HG03060 (cell line): Measurements from ENCODE around the gene POLK.
"Not testable (repeated sequence)": the region's sequence is repeated elsewhere in the genome, so short reads cannot be mapped to it uniquely, and the experiment has no call there.

Source experiments
- ATAC-seq: cut with Tn5 transposase; IDR thresholded peaks from one replicate; pipeline ENCODE4 v1.9.1; 2021; ENCODE audit warnings: low read depth, moderate number of reproducible peaks; ENCODE audit not compliant: unreplicated experiment

Gene POLK

DNA sequence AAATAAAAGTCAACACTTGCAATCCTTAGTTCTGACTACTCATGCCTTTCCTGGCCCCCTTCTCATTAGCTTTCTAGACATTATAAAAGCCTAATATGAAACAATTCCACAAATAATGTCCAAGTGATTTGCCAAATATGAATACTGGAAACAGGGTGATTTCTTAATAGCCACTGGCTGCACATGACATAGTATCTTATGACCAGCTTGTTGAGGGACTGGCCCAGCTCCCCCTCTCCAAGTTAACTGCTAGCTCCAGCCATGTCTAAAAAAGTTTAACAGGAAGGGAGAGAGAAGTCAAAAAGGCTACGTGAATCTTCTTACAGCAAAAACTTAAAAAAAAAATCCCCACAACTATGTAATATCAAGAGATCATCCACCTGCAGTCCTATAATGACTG is 1.7 kb upstream of the POLK start:
- ATAC-seq, result no peak

DNA sequence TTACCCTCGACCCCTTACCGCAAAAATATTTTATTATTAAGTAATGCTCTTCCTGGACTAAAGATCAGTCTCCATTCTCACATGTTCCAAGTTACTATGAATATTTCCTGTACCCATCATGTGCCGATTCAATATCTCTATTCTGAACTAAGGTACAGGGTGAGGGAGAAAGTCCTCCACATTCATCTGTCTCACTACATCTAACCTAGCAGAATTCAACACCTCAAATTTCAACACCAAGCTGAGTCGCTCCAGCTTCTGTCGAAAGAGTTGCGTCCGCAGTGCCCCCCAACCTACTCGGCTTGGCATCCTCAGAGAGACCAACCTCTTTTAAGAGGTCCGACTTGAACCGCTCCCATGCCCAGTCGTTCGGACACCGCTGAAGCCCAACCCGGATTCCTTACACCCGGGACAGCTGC is 1.3 kb upstream of the POLK start:
- ATAC-seq, result no peak

DNA sequence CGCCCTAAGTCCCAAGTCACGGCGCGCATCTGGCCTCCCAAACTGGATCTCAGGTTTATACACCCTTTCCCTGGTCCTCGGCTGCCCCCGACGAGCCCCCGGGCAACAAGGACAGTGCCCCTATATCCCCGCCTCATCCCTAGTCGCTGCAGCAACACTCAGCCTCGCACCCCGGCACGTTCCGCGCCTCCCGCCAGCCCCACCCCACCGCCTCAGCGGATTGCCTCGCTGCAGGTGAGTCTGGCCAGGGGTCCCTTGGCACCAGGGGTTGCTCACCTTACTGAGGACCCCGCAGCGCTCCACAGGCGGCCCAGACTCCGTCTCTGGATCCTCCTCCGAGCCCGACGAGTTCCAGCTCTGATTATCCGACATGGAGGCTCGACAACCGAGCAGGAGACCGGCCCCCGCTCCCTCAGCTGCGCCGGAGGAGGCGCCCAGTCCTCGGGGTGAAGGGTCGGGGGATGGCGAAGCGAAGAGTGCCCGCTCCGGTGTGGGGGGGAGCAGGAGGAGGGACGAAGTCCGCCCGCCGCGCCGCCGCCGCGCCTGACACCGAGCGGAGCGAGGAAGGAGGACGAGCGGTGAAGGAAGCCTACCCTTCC is 756 bp upstream of the POLK start:
- peak; percentile 11 for ATAC-seq

DNA sequence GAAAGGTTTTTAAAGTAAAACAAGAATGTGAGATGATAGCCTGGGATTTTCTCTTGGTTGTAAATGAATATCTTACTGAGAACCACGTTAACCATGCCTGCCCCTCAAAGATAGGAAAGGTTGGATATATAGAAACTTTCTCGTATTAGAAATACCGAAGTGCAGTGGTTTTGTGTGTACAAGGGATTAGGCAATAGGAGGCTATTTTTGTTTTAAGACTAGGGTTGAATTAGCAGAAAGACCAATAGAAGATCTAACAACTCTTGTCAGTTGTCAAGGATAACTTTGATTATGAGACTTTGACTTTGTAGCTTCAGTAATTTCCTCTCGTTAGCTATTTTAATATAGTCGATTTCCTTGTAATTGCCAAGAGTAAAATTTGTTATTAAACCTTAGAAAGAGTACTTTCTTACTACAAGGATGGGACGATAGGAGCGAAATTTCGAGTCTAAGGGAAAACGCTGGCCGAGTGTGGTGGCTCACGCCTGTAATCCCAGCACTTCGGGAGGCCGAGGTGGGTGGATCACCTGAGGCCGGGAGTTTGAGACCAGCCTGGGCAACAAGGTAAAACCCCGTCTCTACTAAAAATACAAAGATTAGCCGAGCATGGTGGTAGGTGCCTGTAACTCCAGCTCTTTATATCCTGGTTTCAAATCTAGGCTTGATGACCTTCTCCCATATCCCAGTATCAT is 838 bp downstream of the POLK start:
- no peak for ATAC-seq

DNA sequence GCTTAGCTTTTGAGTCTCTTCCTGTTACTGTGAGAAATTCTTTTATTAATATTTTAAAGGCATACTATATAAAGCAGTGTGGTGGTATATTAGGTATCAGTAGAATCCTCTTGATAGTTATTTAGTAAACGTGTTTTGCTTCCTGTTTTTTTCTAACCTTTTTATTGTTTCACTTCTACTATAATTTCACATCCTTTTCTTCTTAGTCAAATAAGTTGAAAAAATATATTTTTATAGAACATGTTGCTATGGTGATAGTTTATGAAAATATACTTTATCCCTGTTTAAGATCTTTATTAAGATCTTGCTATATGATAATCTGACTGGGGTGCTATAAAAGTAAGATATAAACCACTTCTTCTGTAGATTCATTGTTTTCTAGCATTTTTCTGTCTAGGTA is 2.1 kb downstream of the POLK start:
- no peak for ATAC-seq

DNA sequence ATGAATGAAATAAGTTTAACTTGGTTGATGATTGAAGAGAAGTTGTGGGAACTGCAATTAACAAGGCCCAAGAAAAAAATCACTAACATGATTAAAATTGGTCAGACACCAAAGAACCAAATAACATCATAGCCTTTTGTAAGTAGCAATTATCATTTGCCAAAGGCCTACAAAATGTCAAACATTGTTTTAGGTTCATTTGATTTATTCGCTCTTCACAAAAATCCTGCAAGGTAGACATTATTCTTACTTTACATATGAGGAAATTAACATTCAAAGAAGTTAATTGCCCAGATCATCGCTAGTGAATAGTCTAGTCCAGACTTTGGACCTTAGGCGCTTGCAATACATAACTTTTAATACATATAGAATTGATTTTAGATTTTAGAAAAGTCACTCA is 2.6 kb downstream of the POLK start:
- ATAC-seq, result no peak

DNA sequence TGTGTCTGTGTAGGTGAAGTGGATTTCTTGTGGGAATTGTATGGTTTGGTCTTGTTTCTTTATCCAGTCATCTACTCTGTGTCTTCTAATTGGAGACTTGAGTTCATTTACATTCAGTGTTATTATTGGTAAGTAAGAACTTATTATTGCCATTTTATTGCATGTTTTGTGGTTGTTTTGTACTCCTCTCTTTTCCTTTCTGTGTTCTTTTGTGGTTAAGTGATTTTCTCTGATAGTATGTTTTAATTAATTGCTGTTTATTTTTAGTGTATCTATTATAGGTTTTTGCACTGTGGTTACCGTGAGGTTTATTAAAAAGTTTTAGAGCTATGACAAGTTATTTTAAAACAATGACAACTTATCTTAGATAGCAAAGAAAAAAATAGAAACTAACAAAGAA is 8.1 kb downstream of the POLK start:
- no peak for ATAC-seq

DNA sequence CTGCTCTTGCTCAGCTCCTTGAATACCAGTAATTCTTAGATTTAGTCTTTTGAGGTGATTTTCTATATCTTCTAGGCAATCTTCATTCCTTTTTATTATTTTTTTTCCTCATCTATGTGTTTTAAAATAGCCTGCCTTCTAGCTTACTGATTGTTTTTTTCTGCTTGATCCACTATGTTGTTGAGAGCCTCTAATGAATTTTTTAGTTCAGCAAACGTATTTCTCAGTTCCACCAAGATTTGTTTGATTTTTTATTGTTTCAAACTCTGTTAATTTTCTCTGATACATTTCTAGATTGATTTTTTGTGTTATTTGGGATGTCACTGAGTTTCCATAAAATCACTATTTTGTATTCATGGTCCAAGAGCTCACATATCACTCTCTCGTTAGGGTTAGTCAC is 9.5 kb downstream of the POLK start:
- no peak for ATAC-seq

DNA sequence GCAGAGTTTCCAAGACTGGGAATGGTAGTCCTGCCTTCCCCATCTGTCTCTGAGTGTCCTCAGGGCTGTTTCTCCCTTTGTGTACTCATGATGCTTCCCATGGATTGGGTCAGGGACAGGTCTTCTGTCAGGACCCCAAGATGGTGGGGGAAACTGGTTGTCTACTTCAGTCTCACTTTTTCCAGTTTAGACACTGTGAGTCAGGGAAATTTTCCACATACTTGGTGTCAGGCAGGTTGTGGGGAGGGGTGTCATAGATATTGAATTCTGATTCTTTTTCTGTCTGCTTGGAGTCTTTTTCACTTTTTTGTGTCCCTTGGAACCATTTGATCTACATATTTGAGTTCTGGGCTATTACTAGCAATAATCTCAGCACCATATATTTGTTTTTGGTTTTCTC is 10.3 kb downstream of the POLK start:
- no peak for ATAC-seq

DNA sequence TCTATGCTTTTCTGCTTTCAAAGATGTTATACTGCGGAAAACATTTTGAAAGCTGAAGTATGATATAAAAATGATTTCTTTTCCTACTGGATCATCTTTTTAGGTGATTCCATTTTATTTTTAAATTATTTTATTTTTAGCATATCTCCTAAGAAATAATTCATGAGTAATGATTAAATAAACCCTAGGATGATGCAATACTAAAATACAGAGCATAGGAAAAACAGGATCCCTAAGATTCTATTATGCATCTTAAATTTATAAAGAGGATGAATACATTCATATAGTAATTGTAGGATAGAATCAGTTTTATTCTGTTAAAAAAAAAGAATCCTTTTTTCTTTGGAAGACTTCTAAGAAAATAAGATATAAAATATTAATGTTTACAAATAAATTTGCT is 10.9 kb downstream of the POLK start:
- no peak for ATAC-seq

DNA sequence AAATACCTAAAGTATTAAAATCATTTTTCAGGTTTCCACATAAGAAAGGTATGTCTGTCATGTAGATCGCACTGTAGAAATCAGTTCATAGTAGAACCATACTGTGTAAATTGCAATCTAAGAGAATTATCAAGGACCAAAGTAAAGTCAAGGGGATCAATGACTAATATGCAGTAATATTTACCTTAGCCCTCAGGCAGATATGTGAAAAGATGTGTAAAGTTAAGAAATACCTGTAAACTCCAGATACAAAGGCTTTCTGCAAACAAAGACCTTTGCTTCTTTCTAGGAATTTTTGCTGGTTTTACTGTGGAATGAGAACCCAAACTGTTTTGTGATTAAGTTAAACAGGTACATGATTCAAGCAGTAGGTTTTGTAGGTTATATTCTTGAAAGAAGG is 11.6 kb downstream of the POLK start:
- no peak for ATAC-seq

DNA sequence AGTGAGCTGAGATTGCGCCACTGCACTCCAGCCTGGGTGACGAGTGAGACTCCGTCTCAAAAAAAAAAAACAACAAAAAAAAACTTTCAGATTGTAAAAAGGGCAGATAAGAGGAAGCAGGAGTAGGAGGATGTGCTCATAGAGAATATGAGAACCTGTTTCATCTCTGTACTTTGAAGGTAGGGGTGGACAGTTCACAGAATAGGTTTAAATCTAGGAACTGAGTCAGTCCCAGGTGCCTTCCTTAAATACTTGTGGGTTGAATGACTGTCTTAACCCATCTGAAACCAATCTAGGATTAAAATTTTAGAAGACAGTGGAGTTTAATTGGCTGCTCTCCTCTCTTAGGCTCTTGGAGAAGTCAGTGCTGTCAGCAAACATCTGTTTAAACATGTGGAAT is 12.4 kb downstream of the POLK start:
- peak; percentile 77 for ATAC-seq

DNA sequence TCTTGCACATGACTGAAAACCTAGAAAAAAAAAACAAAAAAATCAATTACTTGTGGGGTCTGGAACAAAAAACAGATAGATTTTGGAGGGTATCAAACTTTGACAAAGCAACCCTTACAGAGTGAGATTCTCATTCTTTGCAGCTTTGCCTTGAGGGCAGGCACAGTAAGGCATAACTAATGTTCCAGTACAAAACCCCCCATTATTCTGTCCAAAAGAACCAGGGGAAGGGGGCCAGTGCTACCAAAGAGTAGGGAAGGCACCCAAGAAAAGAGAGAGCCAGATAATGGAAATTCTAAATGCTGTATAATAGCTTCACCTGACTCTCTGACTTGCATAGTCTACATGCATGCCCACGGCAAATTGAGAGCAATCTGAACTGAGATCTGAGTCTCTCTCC is 12.9 kb downstream of the POLK start:
- ATAC-seq, result no peak

DNA sequence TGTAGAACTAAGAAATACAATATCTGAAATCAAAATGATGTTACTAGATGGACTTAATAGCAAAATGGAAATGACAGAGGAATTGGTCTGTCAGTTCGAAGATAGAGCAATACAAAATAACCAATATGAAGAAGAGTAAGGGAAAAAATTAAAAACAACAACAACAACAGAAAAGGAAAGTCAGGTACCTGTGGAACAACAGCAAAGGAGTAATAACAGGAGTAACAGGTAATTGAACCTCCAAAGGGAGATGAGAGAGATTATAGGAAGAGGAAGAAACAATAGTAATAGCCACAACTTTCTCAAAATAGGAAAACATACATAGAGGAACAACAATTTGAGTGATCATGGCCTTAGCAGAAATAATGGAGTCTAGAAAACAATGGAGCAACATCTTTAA is 13.7 kb downstream of the POLK start:
- ATAC-seq, result no peak

DNA sequence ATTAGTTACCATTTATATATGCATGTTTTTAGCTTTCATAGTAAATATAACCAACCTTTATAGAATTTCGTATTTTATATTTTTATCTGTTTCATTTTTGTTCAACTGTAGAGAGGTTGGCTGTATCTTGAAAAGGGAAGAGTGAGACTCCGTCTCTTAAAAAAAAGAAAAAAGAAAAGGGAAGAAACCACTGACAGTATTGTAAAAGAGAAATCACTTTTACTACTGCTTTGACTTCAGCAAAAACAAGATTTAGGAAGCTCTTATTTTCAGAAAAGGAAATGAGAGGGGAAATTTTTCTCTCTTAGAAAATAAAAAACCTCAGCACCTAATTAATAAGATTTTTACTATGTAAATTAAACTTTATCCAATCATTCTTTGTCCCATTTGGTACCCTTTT is 14.4 kb downstream of the POLK start:
- no peak for ATAC-seq

DNA sequence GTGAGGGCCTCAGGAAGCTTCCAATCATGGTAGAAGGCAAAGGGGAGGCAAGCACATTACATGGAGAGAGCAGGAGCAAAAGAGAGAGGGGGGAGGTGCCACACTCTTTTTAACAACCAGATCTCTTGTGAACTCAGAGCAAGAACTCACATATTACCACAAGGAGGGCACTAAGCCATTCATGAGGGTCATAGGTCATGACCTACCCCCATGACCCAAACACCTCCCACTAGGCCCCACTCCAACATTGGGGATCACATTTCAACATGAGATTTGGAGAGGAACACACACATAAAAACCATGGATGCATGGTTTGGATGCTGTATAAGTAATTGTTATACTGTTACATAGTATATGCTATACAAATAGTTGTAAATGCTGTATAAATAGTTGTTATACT is 17.5 kb downstream of the POLK start:
- no peak for ATAC-seq

DNA sequence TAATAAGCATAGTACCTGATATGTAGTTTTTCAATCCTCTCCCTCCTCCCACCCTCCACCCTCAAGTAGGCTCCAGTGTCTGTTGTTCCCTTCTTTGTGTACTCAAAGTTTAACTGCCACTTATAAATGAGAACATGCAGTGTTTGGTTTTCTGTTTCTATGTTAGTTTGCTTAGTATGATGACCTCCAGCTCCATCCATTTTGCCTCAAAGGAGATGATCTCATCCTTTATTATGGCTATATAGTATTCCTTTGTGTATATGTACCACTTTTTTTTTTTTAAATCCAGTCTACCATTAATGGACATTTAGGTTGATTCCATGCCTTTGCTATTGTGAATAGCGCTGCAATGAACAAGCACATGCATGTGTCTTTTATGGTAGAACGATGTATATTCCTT is 20.5 kb downstream of the POLK start:
- no peak for ATAC-seq

DNA sequence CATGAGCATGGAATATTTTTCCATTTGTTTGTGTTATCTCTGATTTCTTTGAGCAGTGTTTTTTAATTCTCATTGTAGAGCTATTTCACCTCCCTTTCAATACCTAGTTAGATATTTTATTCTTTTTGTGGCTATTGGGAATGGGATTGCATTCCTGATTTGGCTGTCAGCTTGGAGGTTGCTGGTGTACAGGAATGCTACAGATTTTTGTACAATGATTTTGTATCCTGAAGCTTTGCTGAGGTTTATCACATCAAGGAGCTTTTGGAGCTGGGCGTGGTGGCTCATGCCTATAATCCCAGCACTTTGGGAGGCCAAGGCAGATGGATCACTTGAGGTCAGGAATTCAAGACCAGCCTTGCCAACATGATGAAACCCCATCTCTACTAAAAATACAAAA is 22.0 kb downstream of the POLK start:
- ATAC-seq, result not testable (repeated sequence)

DNA sequence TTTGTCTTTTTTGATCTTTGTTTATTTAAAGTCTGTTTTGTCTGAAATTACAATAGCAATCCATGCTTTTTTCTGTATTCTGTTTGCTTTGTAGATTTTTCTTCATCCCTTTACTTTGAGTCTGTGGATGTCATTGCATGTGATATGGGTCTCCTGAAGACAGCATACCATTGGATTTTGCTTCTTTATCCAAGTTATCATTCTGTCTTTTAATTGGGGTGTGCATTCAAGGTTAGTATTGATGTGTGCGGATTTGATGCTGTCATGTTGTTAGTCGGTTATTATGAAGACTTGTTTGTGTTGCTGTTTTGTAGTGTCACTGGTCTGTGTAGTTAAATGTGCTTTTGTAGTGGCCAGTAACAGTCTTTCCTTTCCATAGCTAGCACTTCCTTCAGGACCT is 23.0 kb downstream of the POLK start:
- ATAC-seq, result no peak

DNA sequence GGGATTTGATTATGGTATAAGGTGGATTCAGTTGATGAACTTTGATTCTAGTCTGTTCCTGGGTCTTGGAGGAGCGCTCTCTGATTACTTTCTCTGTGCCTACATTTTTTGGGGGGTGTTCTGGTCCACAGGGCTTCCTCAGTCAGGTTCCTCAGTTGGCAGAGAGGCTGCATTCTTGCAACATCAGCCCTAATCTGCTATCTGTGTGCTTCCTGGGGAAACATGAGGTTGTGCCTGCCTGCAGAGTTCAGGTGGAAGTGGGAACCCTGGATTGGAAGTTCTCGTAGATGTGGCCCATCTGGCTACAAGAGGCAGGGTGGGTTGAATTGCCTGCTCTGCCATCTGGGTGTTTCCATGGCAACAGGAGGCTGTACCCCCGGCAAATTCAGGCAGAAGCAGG is 24.5 kb downstream of the POLK start:
- no peak for ATAC-seq

DNA sequence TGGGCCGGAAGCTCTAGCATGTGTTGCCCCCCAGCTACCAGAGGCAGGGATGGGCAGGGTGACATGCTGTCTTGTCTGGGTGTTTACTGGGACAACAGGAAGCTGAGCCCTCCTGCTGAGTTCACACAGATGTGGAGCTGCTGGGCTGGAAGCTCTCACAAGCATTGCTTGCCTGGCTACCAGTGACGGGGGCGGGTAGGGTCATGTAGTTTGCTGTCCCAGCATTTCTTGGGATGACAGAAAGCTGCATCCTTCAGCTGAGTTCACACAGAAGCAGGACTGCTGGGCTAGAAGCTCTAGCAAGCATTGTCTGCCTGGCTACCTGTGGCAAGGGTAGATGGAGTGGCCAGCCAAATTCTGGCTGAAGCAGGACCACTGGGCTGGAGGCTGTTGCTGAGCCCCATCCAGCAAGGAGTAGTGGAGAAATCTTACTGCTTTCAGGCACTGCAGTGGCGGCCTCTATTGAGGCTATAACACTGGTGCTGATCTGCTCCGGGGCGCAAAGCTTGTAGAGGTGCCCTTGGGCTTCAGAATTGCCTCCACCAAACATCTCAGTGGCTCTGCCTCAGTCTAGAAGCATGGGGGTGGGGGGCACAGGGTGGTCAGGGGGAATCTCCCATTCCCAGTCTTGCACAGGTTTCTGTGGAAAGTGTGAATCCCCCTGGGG is 25.1 kb downstream of the POLK start:
- no peak for ATAC-seq

DNA sequence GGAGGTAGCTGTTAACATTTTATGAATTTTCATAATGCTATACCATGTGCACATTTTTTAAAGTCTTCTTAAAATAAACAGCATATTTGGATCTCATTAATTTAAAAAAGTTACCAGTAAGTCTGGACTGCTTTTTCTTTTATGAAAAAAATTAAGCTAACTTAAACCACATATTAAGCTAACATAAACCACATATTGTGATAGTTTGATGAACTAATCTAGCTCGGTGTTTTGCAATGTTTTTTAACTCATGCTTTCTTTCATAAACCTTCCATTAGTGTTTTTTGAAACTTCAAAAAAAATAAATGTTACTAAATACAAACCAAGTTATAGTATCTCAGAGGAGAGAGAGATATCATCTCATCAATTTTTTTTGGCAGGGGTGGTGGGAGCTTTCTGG is 26.5 kb downstream of the POLK start:
- no peak for ATAC-seq
